Hepatocyte (in vitro differentiated cells): ENCODE measurements around the gene AMPH. TPM values are rescaled to one million over a fixed set of nuclear protein-coding genes. Genes with fewer than 3 reads are reported as not detected.

Source experiments
- DNase-seq: peaks from one replicate; pipeline ENCODE4 v3.0.0-alpha.2; 2016; ENCODE audit warnings: low spot score
- H2AFZ ChIP-seq: fragments of 200-600 bp; sonication (generic); 2 replicates; pipeline ENCODE4 v1.6.0; 2016; ENCODE audit warnings: antibody characterized with exemption, mild to moderate bottlenecking
- H3K27ac ChIP-seq: fragments of 200-600 bp; sonication (generic); 2 replicates; pipeline ENCODE4 v1.5.1; 2016; ENCODE audit warnings: mild to moderate bottlenecking
- H3K27me3 ChIP-seq: fragments of 200-600 bp; sonication (generic); 2 replicates; pipeline ENCODE4 v1.6.1; 2016
- H3K36me3 ChIP-seq: fragments of 200-600 bp; sonication (generic); replicated peaks from 2 replicates; pipeline ENCODE4 v1.5.1; 2016; ENCODE audit warnings: low read depth; ENCODE audit not compliant: insufficient read depth
- H3K4me1 ChIP-seq: fragments of 200-600 bp; sonication (generic); 2 replicates; pipeline ENCODE4 v1.5.1; 2016; ENCODE audit warnings: mild to moderate bottlenecking, moderate library complexity; ENCODE audit not compliant: insufficient read depth
- H3K4me2 ChIP-seq: fragments of 200-600 bp; sonication (generic); 2 replicates; pipeline ENCODE4 v1.6.0; 2016
- H3K4me3 ChIP-seq: fragments of 200-600 bp; sonication (generic); 2 replicates; pipeline ENCODE4 v1.5.1; 2016; ENCODE audit warnings: mild to moderate bottlenecking
- H3K79me2 ChIP-seq: fragments of 200-600 bp; sonication (generic); 2 replicates; pipeline ENCODE4 v1.6.0; 2017; ENCODE audit warnings: mild to moderate bottlenecking
- H3K9me2 ChIP-seq: fragments of 200-600 bp; sonication (generic); replicated peaks from 2 replicates; pipeline ENCODE4 v1.6.0; 2017; ENCODE audit warnings: mild to moderate bottlenecking; ENCODE audit not compliant: insufficient read depth
- H3K9me3 ChIP-seq: fragments of 200-600 bp; sonication (generic); 2 replicates; pipeline ENCODE4 v1.5.1; 2016; ENCODE audit warnings: low read depth, mild to moderate bottlenecking
- H4K20me1 ChIP-seq: fragments of 200-600 bp; sonication (generic); 2 replicates; pipeline ENCODE4 v1.6.0; 2016; ENCODE audit warnings: mild to moderate bottlenecking; ENCODE audit not compliant: insufficient read depth, poor library complexity, severe bottlenecking
- EZH2 ChIP-seq: fragments of 200-600 bp; sonication (generic); IDR thresholded peaks from 2 replicates; pipeline ENCODE4 v1.6.1; 2016; ENCODE audit warnings: antibody characterized with exemption, mild to moderate bottlenecking, borderline replicate concordance
- EZH2phosphoT487 ChIP-seq: fragments of 200-600 bp; sonication (generic); IDR thresholded peaks from one replicate; pipeline ENCODE4 v1.6.1; 2018; ENCODE audit warnings: antibody characterized with exemption, mild to moderate bottlenecking, low read depth, moderate library complexity; ENCODE audit not compliant: unreplicated experiment, severe bottlenecking
- WGBS: methylation state at CpG from one replicate; pipeline ENCODE4 v1.1.6; 2016; ENCODE audit warnings: low lambda C conversion rate; ENCODE audit errors: missing lambda C conversion rate; 5-methylcytosine and 5-hydroxymethylcytosine counted together
- polyA plus RNA-seq: library from polyadenylated mRNA; unstranded; fragments of >200 nt; fragmentation: Nextera tagmentation; extraction: Ambion mirVana; gene quantifications from 2 replicates; pipeline ENCODE4 v1.2.1, GENCODE V29; 2016
- total RNA-seq: library from RNA; depleted of rRNA; stranded (reverse); fragments of >200 nt; gene quantifications from 2 replicates; pipeline ENCODE4 v1.2.3, GENCODE V29; 2014
- TF ChIP-seq, protein P1 (sequence below): fragments of 200-600 bp; sonication (generic); IDR thresholded peaks from 2 replicates; pipeline ENCODE4 v1.5.1; 2016; ENCODE audit warnings: antibody characterized with exemption, mild to moderate bottlenecking; ENCODE audit not compliant: poor library complexity

AMPH gene
- total and polyA plus RNA-seq, 2 experiments from 2014 or later, result 2.0 to 2.8 TPM

DNA sequence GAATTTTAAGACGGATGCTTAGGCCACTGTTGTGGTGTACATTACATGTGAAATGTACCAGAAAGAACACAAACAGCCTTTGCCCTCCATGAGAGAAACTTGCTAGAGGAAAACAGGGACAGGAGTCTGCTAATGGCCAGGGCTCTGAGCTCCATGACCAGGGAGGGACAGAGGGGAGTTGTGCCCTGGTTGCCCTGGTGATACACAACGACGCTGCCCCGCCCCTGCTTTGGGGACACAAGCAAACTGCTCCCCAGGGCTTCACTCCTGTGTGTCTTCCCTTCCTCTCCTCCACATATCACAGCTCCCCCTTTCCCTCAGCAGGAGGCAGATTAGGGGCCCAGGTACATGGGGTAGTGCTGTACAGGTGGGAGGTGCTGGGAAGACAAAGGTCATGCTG is 36.2 kb downstream of the AMPH start:
- no peaks in the 10 kb centered on the region for H3K9me3 ChIP-seq
- H3K4me1 ChIP-seq, result no peaks in the 10 kb centered on the region
- no peaks in the 10 kb centered on the region for H3K9me2 ChIP-seq
- no peak overlapping the region for H2AFZ ChIP-seq
- DNase-seq, result no peak
- H3K27ac ChIP-seq, result no peak overlapping the region
- no peaks in the 10 kb centered on the region for H3K27me3 ChIP-seq
- no peaks in the 10 kb centered on the region for H4K20me1 ChIP-seq
- no peak overlapping the region for H3K4me2 ChIP-seq
- no peak overlapping the region for H3K4me3 ChIP-seq
- H3K36me3 ChIP-seq, result no peaks in the 10 kb centered on the region
- 88% methylated on average over 4 of the region's 4 CpGs for WGBS
- no peaks in the 10 kb centered on the region for H3K79me2 ChIP-seq
- no peak for TF ChIP-seq EZH2phosphoT487
- no peak for TF ChIP-seq EZH2
- TF ChIP-seq, protein P1, sequence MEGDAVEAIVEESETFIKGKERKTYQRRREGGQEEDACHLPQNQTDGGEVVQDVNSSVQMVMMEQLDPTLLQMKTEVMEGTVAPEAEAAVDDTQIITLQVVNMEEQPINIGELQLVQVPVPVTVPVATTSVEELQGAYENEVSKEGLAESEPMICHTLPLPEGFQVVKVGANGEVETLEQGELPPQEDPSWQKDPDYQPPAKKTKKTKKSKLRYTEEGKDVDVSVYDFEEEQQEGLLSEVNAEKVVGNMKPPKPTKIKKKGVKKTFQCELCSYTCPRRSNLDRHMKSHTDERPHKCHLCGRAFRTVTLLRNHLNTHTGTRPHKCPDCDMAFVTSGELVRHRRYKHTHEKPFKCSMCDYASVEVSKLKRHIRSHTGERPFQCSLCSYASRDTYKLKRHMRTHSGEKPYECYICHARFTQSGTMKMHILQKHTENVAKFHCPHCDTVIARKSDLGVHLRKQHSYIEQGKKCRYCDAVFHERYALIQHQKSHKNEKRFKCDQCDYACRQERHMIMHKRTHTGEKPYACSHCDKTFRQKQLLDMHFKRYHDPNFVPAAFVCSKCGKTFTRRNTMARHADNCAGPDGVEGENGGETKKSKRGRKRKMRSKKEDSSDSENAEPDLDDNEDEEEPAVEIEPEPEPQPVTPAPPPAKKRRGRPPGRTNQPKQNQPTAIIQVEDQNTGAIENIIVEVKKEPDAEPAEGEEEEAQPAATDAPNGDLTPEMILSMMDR, result no peak

DNA sequence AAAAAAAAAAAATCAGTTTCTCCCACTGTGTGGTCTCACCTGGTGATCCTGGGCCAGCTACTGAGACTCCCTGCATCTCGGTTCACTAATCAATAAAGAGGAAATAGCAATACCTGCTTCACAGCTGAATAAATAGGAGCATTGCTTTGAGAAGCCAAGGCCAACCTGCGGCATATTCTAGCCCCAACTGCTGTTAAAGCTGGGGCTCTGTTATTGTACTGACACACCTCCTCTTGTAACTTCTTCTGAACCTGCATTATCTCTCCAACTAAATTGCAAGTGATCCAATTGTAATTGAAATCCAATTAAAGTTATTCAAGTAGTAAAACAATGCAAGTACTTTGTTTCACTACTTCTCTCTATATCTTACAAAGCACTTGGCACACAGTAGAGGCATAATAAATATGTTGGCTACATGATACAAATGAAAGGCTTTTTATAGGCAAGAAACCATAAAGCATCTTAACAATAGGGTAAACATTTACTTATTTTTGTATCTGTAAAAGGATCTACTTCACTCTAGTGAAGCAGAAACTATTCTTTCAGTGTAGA is 38.4 kb downstream of the AMPH start:
- Histone ChIP-seq H3K9me2 (no peaks in the 10 kb centered on the region), H3K36me3 (no peaks in the 10 kb centered on the region), H3K4me2 (no peak overlapping the region), H3K79me2 (no peaks in the 10 kb centered on the region), H3K27ac (no peak overlapping the region), H4K20me1 (no peaks in the 10 kb centered on the region), H3K4me1 (no peaks in the 10 kb centered on the region), H3K4me3 (no peak overlapping the region), H2AFZ (no peak overlapping the region), H3K9me3 (no peaks in the 10 kb centered on the region), H3K27me3 (no peaks in the 10 kb centered on the region)
- TF ChIP-seq, protein P1, result no peak
- TF ChIP-seq EZH2, result no peak
- no peak for TF ChIP-seq EZH2phosphoT487
- no peak for DNase-seq
- WGBS, result 54% methylated on average over 2 of the region's 2 CpGs

DNA sequence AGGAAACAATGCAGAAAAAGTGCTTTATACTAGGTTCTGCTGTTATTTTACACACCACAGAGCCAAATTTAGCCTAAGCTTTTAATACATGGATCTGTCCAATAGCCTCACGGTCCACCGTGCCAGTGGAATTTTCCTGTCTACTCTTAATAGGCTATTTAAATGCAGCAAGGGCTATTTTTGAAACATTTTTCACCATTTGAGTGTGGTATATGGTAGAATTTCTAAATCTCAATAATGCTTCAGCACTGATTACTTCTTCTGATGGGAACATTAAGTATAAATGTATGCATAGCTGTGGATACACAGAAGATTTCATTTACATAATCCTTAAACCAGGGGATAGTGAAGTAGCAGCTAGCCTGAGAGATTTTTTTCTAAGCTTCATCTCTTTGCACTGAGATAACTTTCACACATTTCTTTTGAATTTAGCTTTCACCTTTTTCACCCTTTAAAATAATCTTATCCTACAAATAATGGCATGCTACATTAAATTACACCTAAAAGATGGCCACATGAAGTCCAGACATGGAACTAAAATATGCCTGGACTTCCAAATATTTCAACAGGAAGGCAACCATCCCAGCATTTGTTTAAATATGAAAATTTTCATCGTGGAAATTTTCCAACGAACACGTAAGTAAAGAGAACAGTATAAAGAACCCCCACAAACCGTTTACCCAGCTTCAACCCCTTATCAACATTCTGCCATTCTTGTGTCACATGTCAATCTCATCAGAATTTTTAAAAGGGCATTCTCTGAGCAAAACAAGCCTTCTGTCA is 45.4 kb downstream of the AMPH start:
- Histone ChIP-seq H3K4me3 (no peak overlapping the region), H3K9me3 (no peaks in the 10 kb centered on the region), H3K36me3 (no peaks in the 10 kb centered on the region), H3K4me2 (no peak overlapping the region), H3K4me1 (no peaks in the 10 kb centered on the region), H3K9me2 (no peaks in the 10 kb centered on the region), H3K27ac (no peak overlapping the region), H3K79me2 (no peaks in the 10 kb centered on the region), H4K20me1 (no peaks in the 10 kb centered on the region), H2AFZ (no peak overlapping the region), H3K27me3 (no peaks in the 10 kb centered on the region)
- WGBS, result 74% methylated on average over 6 of the region's 6 CpGs
- DNase-seq, result no peak
- no peak for TF ChIP-seq EZH2
- TF ChIP-seq, protein P1, result no peak
- TF ChIP-seq EZH2phosphoT487, result no peak
